Measurements from ENCODE around the gene ANKRD55. TPM values are rescaled to one million over a fixed set of nuclear protein-coding genes. Genes with fewer than 3 reads are reported as not detected.

The ANKRD55 gene
- total RNA-seq, 1 donor from 2014 or later: 0.18 TPM

DNA sequence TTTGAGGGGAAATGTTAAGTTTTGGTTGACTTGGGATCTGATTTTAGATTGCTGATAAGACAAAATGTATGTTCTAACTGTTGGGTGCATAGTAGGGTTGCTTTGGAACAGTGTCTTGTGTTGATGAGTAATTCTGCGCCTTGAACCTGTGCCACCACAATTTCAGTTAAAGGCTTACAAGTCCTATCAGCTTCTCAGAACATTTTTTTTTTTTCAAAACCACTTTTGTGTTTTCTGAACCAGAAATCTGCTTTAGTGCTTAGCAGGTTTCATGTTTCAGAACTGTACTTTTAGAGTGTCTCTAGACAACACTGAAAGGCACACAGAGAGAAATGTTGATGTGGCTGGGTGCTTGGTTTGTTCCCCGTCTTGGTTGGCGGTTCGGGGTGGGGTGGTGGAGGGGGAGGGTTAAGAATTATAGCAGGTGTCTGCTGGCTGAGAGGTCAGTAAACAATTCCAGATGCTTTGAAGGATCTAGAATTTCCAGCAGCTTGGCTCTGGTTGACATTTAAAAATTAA, 84.6 kb downstream of the ANKRD55 start:
- no peaks in the 10 kb centered on the region for H3K27me3 Mint-ChIP-seq (ENCODE audit: low read depth)
- no peak overlapping the region for H3K4me3 Mint-ChIP-seq
- no peaks in the 10 kb centered on the region for H3K9me3 Mint-ChIP-seq
- H3K27ac Mint-ChIP-seq: peak overlapping the region; percentile 81
- no peaks in the 10 kb centered on the region for H3K36me3 Mint-ChIP-seq
- TF ChIP-seq, protein P1, sequence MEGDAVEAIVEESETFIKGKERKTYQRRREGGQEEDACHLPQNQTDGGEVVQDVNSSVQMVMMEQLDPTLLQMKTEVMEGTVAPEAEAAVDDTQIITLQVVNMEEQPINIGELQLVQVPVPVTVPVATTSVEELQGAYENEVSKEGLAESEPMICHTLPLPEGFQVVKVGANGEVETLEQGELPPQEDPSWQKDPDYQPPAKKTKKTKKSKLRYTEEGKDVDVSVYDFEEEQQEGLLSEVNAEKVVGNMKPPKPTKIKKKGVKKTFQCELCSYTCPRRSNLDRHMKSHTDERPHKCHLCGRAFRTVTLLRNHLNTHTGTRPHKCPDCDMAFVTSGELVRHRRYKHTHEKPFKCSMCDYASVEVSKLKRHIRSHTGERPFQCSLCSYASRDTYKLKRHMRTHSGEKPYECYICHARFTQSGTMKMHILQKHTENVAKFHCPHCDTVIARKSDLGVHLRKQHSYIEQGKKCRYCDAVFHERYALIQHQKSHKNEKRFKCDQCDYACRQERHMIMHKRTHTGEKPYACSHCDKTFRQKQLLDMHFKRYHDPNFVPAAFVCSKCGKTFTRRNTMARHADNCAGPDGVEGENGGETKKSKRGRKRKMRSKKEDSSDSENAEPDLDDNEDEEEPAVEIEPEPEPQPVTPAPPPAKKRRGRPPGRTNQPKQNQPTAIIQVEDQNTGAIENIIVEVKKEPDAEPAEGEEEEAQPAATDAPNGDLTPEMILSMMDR (IDR thresholded peaks at IDR 0.05; ENCODE audit: unreplicated experiment): no peak
- no peak for DNase-seq (ENCODE audit: low spot score in 2 of 2, unreplicated experiment in 2 of 2)
- peaks cover 30% of the 10 kb centered on the region for H3K4me1 Mint-ChIP-seq

DNA sequence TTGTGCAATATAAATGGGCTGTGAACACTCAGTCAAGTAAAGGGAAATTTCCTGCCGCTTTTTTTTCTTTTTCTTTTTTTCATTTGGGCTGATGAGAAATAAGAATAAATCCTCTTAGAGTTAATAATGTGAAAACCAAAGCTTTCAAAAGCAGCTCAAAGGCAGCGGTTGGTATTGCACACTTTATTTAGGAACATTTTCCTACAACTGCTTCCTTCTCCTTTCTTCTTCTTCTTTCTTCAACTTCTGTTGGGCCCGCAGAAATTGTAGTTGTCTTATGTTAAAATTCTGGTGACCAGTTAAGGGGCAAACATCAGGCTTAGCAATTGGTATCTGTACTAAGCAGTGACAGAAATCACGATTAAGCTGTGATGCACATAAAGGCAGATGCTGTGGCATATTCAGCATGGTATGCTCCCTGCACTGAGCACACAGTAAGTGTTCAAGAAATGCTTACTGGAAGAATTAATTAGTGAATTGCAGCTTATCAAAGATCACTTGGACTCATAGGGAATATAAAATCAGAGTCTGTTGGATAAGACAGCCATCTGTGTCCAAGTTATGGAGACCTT, 85.4 kb downstream of the ANKRD55 start:
- Mint-ChIP-seq H3K27ac (peak overlapping the region; percentile 81), H3K36me3 (no peaks in the 10 kb centered on the region), H3K27me3 (ENCODE audit: low read depth) (no peaks in the 10 kb centered on the region), H3K9me3 (no peaks in the 10 kb centered on the region), H3K4me1 (peaks cover 29% of the 10 kb centered on the region), H3K4me3 (no peak overlapping the region)
- TF ChIP-seq, protein P1 (IDR thresholded peaks at IDR 0.05; ENCODE audit: unreplicated experiment): no peak
- DNase-seq (ENCODE audit: low spot score in 2 of 2, unreplicated experiment in 2 of 2): no peak

DNA sequence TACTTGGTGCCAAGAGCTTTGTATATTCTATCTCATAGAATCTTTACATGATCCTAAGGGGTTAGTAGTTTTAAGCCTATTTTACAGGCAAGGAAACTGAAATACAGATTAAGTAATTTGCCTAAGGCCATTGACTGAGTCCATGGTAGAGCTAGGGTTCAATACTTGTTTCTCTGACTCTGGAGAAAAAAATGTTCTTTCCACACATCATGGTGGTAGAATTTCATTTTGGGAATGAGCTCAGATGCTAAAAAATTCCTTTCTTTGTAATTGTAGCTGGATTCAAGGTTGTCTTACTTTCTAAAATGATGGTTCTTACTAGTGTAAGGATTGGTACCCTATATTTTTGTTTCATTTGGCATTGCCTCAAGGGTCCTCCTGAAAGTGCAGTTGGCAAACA, 86.0 kb downstream of the ANKRD55 start:
- Mint-ChIP-seq H3K27ac (no peak overlapping the region), H3K27me3 (ENCODE audit: low read depth) (no peaks in the 10 kb centered on the region), H3K4me1 (peaks cover 23% of the 10 kb centered on the region), H3K9me3 (no peaks in the 10 kb centered on the region), H3K36me3 (no peaks in the 10 kb centered on the region), H3K4me3 (no peak overlapping the region)
- DNase-seq (ENCODE audit: low spot score in 2 of 2, unreplicated experiment in 2 of 2): no peak
- TF ChIP-seq, protein P1 (IDR thresholded peaks at IDR 0.05; ENCODE audit: unreplicated experiment): no peak

DNA sequence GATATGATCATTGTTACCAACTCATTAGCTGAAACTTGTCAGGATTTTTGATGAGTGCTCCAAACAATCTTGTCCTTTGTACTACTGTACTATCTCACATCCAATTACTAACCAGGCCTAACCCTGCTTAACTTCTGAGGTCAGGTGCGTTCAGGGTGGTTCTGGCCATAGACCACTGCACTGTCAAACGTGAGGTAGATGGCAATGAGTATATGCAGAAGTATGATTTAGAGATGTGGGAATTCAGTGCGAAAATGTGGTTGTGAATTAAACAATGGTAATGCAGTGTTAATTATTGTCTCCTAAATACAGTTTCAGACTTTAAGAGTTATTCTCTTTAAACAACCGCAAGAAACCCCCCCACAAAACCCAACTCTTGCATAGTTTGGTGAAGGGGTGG, 86.5 kb downstream of the ANKRD55 start:
- no peak for DNase-seq (ENCODE audit: low spot score in 2 of 2, unreplicated experiment in 2 of 2)
- H3K9me3 Mint-ChIP-seq: no peaks in the 10 kb centered on the region
- no peaks in the 10 kb centered on the region for H3K27me3 Mint-ChIP-seq (ENCODE audit: low read depth)
- H3K27ac Mint-ChIP-seq: no peak overlapping the region
- no peak overlapping the region for H3K4me3 Mint-ChIP-seq
- no peaks in the 10 kb centered on the region for H3K36me3 Mint-ChIP-seq
- TF ChIP-seq, protein P1 (IDR thresholded peaks at IDR 0.05; ENCODE audit: unreplicated experiment): no peak
- peaks cover 21% of the 10 kb centered on the region for H3K4me1 Mint-ChIP-seq

DNA sequence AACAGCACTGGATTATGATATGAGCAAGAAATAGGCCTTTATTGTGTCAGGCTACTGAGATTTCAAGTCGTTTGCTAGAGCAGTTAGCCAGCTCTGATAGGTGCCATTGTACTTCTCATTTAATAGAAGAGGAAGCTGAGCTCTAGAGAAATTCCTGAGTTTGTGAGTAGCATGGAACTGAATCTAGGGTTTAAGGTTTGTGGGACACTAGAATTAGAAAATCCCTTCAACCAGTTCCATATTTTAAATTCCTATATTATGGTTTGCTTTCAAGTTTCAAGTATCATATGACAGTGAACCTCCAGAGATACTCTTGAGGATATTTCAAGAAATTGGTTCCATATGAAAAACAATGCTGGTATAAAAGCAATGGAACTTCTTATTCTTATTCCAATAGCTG, 87.6 kb downstream of the ANKRD55 start:
- no peak for DNase-seq (ENCODE audit: low spot score in 2 of 2, unreplicated experiment in 2 of 2)
- Mint-ChIP-seq H3K36me3 (no peaks in the 10 kb centered on the region), H3K4me3 (no peak overlapping the region), H3K27me3 (ENCODE audit: low read depth) (no peaks in the 10 kb centered on the region), H3K9me3 (no peaks in the 10 kb centered on the region), H3K4me1 (peaks cover 21% of the 10 kb centered on the region), H3K27ac (peak overlapping the region; percentile 47)
- TF ChIP-seq, protein P1 (IDR thresholded peaks at IDR 0.05; ENCODE audit: unreplicated experiment): no peak

Measured in mesothelial cell of epicardium (in vitro differentiated cells).